Fibroblast of lung (primary cell): ENCODE results near the gene GGCT. TPM values are rescaled to one million over a fixed set of nuclear protein-coding genes. Genes with fewer than 3 reads are reported as not detected.
"Not testable (repeated sequence)": the region's sequence is repeated elsewhere in the genome, so short reads cannot be mapped to it uniquely, and the experiment has no call there.

Experiments
- DNase-seq, 2 donors: peaks; one replicate each; pipeline versions ENCODE4 v3.0.0 to v3.0.0-alpha.2; 2010; ENCODE audit warnings: low read depth in 2 of 2
- H2AFZ ChIP-seq: 2 replicates; pipeline ENCODE4 v1.5.1; 2012; ENCODE audit warnings: low read length, control low read depth, inconsistent platforms
- H3K27ac ChIP-seq: 2 replicates; pipeline ENCODE4 v1.5.1; 2011; ENCODE audit warnings: low read length, control low read depth; ENCODE audit not compliant: insufficient read depth
- H3K27me3 ChIP-seq: 2 replicates; pipeline ENCODE4 v1.5.1; 2011; ENCODE audit warnings: mild to moderate bottlenecking, low read length; ENCODE audit not compliant: control insufficient read depth, insufficient read depth
- H3K36me3 ChIP-seq: 2 replicates; pipeline ENCODE4 v1.5.1; 2011; ENCODE audit warnings: low read length; ENCODE audit not compliant: control insufficient read depth, insufficient read depth
- H3K4me1 ChIP-seq: 2 replicates; pipeline ENCODE4 v1.5.1; 2011; ENCODE audit warnings: low read length; ENCODE audit not compliant: control insufficient read depth, insufficient read depth; ENCODE audit errors: extremely low read depth
- H3K4me2 ChIP-seq: 2 replicates; pipeline ENCODE4 v1.5.1; 2011; ENCODE audit warnings: low read length, control low read depth; ENCODE audit not compliant: insufficient read depth; ENCODE audit errors: extremely low read depth
- H3K4me3 ChIP-seq, 4 experiments: fragments of 200-600 bp in 1 of 4; sonication (generic) in 1 of 4; replicated peaks in 1 of 4; 2 replicates each; pipeline ENCODE4 v1.5.1; 2011 to 2016; ENCODE audit warnings: low read length in 4 of 4, low read depth in 3 of 4, mild to moderate bottlenecking in 3 of 4, control low read depth in 2 of 4, inconsistent platforms in 1 of 4, mixed read lengths in 1 of 4; ENCODE audit not compliant: insufficient read depth in 1 of 4; ENCODE audit errors: control extremely low read depth in 1 of 4
- H3K79me2 ChIP-seq: 2 replicates; pipeline ENCODE4 v1.5.1; 2012; ENCODE audit warnings: mild to moderate bottlenecking, low read length, inconsistent platforms; ENCODE audit not compliant: control insufficient read depth, insufficient read depth
- H3K9ac ChIP-seq: 2 replicates; pipeline ENCODE4 v1.5.1; 2011; ENCODE audit warnings: mild to moderate bottlenecking, low read length, control low read depth; ENCODE audit not compliant: insufficient read depth
- H3K9me3 ChIP-seq: 2 replicates; pipeline ENCODE4 v1.5.1; 2012; ENCODE audit warnings: low read depth, low read length; ENCODE audit not compliant: control insufficient read depth, insufficient read depth
- H4K20me1 ChIP-seq: 2 replicates; pipeline ENCODE4 v1.5.1; 2011; ENCODE audit warnings: low read length; ENCODE audit not compliant: control insufficient read depth, insufficient read depth; ENCODE audit errors: extremely low read depth
- EZH2 ChIP-seq: IDR thresholded peaks from 2 replicates; pipeline ENCODE4 v1.5.1; 2012; ENCODE audit warnings: low read length, control low read depth, mild to moderate bottlenecking; ENCODE audit errors: missing control alignments
- polyA plus RNA-seq, 2 donors: library from polyadenylated mRNA; depleted of rRNA in 1 of 2; stranded (reverse) in 1 of 2; unstranded in 1 of 2; fragments of >200 nt; gene quantifications; 2 replicates each; pipeline ENCODE4 v1.2.1, GENCODE V29; 2011 to 2012; ENCODE audit warnings: missing spikeins in 1 of 2
- total RNA-seq: library from RNA; depleted of rRNA; stranded (reverse); fragments of >200 nt; gene quantifications from 2 replicates; pipeline ENCODE4 v1.2.1, GENCODE V29; 2014
- TF ChIP-seq, protein P1 (sequence below), 2 donors: IDR thresholded peaks in 1 of 2; conservative IDR thresholded peaks in 1 of 2; 1 replicate in 1 of 2; 2 replicates in 1 of 2; pipeline ENCODE4 v1.5.1; 2011 to 2012; ENCODE audit warnings: low read length in 2 of 2, control low read depth in 1 of 2, inconsistent platforms in 1 of 2, low read depth in 1 of 2, mild to moderate bottlenecking in 1 of 2

The GGCT gene
- total and polyA plus RNA-seq, 2 donors (not counting 1 experiment from before 2014, with no cell fraction given), result 21.6 to 24.6 TPM

DNA sequence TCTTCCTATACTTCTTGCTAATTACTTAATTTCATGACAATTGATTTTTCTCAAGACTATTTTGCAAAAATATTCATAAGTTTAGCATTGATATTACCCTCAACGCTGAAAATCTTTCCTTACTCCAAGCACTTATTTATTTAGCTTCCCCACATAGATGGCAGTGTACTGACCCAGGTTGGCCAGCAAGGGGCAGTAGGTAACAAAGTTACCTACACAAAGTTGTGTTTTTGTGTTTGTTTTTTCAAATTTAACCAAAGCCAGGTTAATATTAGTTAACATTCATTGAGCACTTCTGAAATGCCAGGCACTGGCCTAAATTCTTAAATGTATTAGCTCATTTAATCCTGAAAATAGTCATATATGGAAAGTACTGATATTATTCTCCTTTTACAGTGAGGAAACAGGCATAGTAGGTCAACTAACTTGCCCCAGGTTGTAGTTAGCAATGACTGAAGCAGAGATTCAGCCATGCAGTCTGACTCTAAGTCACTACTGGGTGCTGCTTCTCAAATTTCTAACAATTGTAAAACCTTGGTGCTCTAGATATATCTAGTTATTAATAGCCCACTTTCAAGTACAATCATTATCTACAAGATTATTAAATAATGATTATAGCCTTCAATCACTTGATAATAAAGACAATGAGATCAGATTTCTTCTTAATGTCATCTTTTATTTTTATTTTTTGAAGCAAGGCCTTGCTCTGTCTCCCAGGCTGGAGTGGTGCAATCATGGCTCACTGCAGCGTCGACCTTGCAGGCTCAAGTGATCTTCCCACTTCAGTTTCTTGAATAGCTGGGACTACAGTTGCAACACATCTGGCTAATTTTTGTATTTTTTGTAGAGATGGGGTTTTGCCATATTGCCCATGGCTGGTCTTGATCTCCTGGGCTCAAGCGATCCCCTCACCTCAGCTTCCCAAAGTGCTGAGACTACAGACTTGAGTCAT lies 5.8 kb upstream of the GGCT start:
- no peak overlapping the region for H3K9ac ChIP-seq
- H3K4me2 ChIP-seq, result no peak overlapping the region
- no peak overlapping the region for H2AFZ ChIP-seq
- no peak overlapping the region for H3K27ac ChIP-seq
- no peaks in the 10 kb centered on the region for H3K9me3 ChIP-seq
- no peaks in the 10 kb centered on the region for H4K20me1 ChIP-seq
- no peaks in the 10 kb centered on the region for H3K4me1 ChIP-seq
- no peak for TF ChIP-seq EZH2
- TF ChIP-seq, protein P1, sequence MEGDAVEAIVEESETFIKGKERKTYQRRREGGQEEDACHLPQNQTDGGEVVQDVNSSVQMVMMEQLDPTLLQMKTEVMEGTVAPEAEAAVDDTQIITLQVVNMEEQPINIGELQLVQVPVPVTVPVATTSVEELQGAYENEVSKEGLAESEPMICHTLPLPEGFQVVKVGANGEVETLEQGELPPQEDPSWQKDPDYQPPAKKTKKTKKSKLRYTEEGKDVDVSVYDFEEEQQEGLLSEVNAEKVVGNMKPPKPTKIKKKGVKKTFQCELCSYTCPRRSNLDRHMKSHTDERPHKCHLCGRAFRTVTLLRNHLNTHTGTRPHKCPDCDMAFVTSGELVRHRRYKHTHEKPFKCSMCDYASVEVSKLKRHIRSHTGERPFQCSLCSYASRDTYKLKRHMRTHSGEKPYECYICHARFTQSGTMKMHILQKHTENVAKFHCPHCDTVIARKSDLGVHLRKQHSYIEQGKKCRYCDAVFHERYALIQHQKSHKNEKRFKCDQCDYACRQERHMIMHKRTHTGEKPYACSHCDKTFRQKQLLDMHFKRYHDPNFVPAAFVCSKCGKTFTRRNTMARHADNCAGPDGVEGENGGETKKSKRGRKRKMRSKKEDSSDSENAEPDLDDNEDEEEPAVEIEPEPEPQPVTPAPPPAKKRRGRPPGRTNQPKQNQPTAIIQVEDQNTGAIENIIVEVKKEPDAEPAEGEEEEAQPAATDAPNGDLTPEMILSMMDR (conservative IDR thresholded peaks at IDR 0.05 in 1 of 2, IDR thresholded peaks at IDR 0.05 in 1 of 2; ENCODE audit: low read depth in 1 of 2, low read length in 2 of 2), result peak; percentile 86
- no peaks in the 10 kb centered on the region for H3K79me2 ChIP-seq
- DNase-seq, result peak; percentile 41 to 59
- no peaks in the 10 kb centered on the region for H3K27me3 ChIP-seq
- H3K4me3 ChIP-seq, result no peak overlapping the region
- no peaks in the 10 kb centered on the region for H3K36me3 ChIP-seq

GRCh38 chr7:30509171-30509857 lies 4.7 kb upstream of the GGCT start:
- H3K27ac ChIP-seq, H2AFZ ChIP-seq, H4K20me1 ChIP-seq, H3K4me2 ChIP-seq, H3K79me2 ChIP-seq, H3K9ac ChIP-seq, DNase-seq, H3K27me3 ChIP-seq, H3K4me3 ChIP-seq, H3K9me3 ChIP-seq, H3K36me3 ChIP-seq, H3K4me1 ChIP-seq: not testable (repeated sequence)

GRCh38 chr7:30507346-30507900 lies 2.8 kb upstream of the GGCT start:
- not testable (repeated sequence) for H3K4me3 ChIP-seq, H2AFZ ChIP-seq, H3K9ac ChIP-seq, H3K4me1 ChIP-seq, H3K9me3 ChIP-seq, H3K36me3 ChIP-seq, H4K20me1 ChIP-seq, H3K4me2 ChIP-seq, H3K27ac ChIP-seq, DNase-seq, H3K27me3 ChIP-seq
- peaks cover 17% of the 10 kb centered on the region for H3K79me2 ChIP-seq
